ENCODE results near the gene LRRC39. TPM values are rescaled to one million over a fixed set of nuclear protein-coding genes. Genes with fewer than 3 reads are reported as not detected.

Gene LRRC39
- total RNA-seq, 1 donor from 2014 or later = 9.0 TPM

Small RNA genes lying within 50 kb of the gene (small RNA-seq; reads per million reads assigned to genes)
- gene AC093019.1 (not detected), gene RPL23AP90 (not detected)

Other genes starting within 250 kb of the LRRC39 start
- gene SLC35A3, start 208.3 kb downstream of the LRRC39 start, total RNA-seq = 31.8 TPM
- 4.5 TPM for gene SASS6, start 45.3 kb downstream of the LRRC39 start, total RNA-seq
- 24.9 TPM for gene TRMT13, start 45.1 kb downstream of the LRRC39 start, total RNA-seq
- gene DBT, start 71.6 kb upstream of the LRRC39 start, total RNA-seq = 6.5 TPM
- gene RTCA, start 88.0 kb upstream of the LRRC39 start, total RNA-seq = 69.7 TPM
- gene CDC14A, start 174.2 kb upstream of the LRRC39 start, total RNA-seq = 2.9 TPM